ENCODE measurements around the gene MAOB. TPM values are rescaled to one million over a fixed set of nuclear protein-coding genes. Genes with fewer than 3 reads are reported as not detected.
"Not testable (repeated sequence)": the region's sequence is repeated elsewhere in the genome, so short reads cannot be mapped to it uniquely, and the experiment has no call there.

The MAOB gene
- total RNA-seq, 1 experiment from 2014 or later: 0.46 TPM

- DNase-seq (ENCODE audit: low read depth): no peak
Observed at GRCh38 chrX:43756076-43756475, 126.2 kb downstream of the MAOB start.

GRCh38 chrX:43753637-43754036 lies 128.6 kb downstream of the MAOB start:
- no peak for DNase-seq (ENCODE audit: low read depth)

GRCh38 chrX:43750248-43750676 lies 132.0 kb downstream of the MAOB start:
- DNase-seq (ENCODE audit: low read depth): peak; percentile 21

GRCh38 chrX:43747476-43747875 lies 134.8 kb downstream of the MAOB start:
- no peak for DNase-seq (ENCODE audit: low read depth)

- DNase-seq (ENCODE audit: low read depth): no peak
Observed at GRCh38 chrX:43745938-43746721, 136.1 kb downstream of the MAOB start.

GRCh38 chrX:43744284-43744683 lies 138.0 kb downstream of the MAOB start:
- no peak for DNase-seq (ENCODE audit: low read depth)

GRCh38 chrX:43743100-43743822 lies 139.0 kb downstream of the MAOB start:
- DNase-seq (ENCODE audit: low read depth): no peak

GRCh38 chrX:43741843-43742573 lies 140.2 kb downstream of the MAOB start:
- DNase-seq (ENCODE audit: low read depth): no peak

GRCh38 chrX:43735957-43736356 lies 146.3 kb downstream of the MAOB start:
- no peak for DNase-seq (ENCODE audit: low read depth)

GRCh38 chrX:43735534-43735933 lies 146.7 kb downstream of the MAOB start:
- no peak for DNase-seq (ENCODE audit: low read depth)

- DNase-seq (ENCODE audit: low read depth): no peak
Observed at GRCh38 chrX:43734444-43734843, 147.8 kb downstream of the MAOB start.

- no peak for DNase-seq (ENCODE audit: low read depth)
Observed at GRCh38 chrX:43733699-43734098, 148.6 kb downstream of the MAOB start.

- no peak for DNase-seq (ENCODE audit: low read depth)
Observed at GRCh38 chrX:43731086-43731485, 151.2 kb downstream of the MAOB start.

- no peak for DNase-seq (ENCODE audit: low read depth)
Observed at GRCh38 chrX:43728966-43729365, 153.3 kb downstream of the MAOB start.

GRCh38 chrX:43728002-43728401 lies 154.2 kb downstream of the MAOB start:
- DNase-seq (ENCODE audit: low read depth): no peak

GRCh38 chrX:43727254-43727653 lies 155.0 kb downstream of the MAOB start:
- not testable (repeated sequence) for DNase-seq (ENCODE audit: low read depth)

- not testable (repeated sequence) for DNase-seq (ENCODE audit: low read depth)
Observed at GRCh38 chrX:43725227-43725626, 157.0 kb downstream of the MAOB start.

- no peak for DNase-seq (ENCODE audit: low read depth)
Observed at GRCh38 chrX:43720961-43721360, 161.3 kb downstream of the MAOB start.

- no peak for DNase-seq (ENCODE audit: low read depth)
Observed at GRCh38 chrX:43720082-43720481, 162.2 kb downstream of the MAOB start.

GRCh38 chrX:43718956-43719355 lies 163.3 kb downstream of the MAOB start:
- DNase-seq (ENCODE audit: low read depth): no peak

GRCh38 chrX:43718546-43718945 lies 163.7 kb downstream of the MAOB start:
- no peak for DNase-seq (ENCODE audit: low read depth)

- DNase-seq (ENCODE audit: low read depth): no peak
Observed at GRCh38 chrX:43718081-43718480, 164.2 kb downstream of the MAOB start.

Measured in Daoy (cell line).